NCI-H82 (cell line): ENCODE measurements around the gene B4GALT5.

ENCODE experiments used
- DNase-seq: peaks from one replicate; lab custom pipeline; 2025; lab: John Stamatoyannopoulos, UW

The B4GALT5 gene

DNA sequence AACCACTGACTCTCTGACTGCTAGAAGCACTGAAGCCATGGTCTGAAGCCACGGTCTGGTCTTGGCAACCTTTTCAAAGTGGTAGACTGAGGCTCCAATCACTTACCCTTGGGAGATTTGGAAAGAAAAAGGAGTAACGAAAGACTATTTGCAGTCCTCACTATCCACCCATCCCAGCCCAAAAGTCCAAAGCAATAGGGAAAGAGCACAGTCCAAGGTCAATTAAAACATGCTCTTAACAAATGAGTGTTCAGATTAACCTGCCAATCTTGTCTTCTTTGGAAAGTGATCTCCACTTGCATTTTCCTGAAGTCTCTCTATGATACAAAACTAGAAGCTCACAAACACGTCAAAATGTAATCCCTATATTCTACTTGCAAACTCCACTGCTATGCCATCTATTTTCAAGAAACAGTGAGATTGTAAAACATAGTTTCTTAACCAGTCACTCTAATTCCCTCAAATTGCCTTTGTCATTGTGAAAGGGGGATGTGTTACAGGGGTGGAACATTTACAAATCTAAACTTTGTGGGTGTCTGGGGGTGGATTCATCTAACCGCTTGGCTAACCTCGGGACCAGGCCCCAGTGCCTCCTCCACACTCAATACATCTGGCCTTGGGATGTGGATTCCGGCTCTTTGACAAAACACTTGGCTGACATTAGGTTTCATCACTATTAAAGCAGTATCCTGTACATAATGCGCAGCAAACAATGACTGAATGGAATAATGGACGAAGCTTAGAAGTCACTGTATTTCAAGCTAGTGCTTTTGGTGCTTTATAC, 56.4 kb downstream of the B4GALT5 start:
- DNase-seq = no peak

DNA sequence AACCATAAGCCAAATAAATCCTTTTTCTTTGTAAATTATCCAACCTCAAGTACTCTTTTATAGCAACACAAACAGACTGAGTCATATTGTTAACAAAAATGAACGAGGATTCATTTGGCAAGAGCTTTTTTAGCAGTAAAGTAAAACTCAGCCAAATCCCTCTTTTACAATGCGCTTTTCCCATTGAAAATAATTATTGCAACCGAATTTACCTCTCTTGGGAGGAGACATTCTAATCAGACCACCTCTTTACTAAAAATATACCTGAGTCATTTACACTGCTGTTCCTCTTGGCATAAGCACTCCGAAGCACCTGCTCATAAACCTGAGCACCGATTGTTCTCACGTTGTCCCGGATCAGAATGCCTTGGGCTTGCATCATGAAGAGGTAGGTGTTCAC, 57.4 kb downstream of the B4GALT5 start:
- no peak for DNase-seq

GRCh38 chr20:49653925-49654434, 59.7 kb downstream of the B4GALT5 start:
- DNase-seq = no peak

GRCh38 chr20:49649672-49650071, 64.0 kb downstream of the B4GALT5 start:
- DNase-seq = no peak

DNA sequence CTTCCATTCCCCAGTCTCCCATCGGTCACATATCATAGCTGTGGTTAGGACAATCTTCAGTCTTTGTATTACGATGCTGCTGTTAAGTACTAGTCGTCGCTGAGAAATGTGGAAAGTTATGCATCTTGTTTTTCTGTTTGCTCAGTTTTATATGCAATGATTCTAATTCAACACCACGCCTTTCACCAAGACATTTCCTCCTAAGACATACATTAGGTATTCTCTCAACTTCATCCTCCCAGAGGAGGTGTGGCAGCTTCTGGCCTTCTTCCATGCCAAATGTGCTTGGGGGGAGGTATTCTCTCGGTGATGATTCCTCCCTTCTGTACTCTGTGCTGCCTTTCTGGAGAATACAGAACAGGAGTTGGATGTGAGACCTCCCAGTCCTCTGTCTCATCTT, 66.1 kb downstream of the B4GALT5 start:
- DNase-seq = no peak

- no peak for DNase-seq
These were observed 67.2 kb downstream of the B4GALT5 start for GRCh38 chr20:49646528-49646927.

DNA sequence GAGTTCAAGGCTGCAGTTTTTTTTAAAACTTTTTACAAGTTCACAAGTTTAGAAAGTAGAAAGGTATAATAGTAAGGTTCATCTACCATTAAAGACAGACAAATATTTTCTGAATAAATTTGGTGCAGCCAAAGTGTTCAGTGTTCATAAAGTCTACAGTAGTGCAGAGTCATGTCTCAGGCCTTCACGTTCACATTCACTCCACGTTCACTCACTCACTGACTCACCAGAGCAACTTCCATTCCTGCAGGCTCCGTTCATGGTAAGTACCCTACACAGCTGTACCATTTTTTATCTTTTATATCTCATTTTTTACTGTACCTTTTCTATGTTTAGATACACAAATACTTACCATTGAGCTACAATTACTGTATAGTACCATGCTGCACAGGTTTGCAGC, 67.6 kb downstream of the B4GALT5 start:
- DNase-seq = no peak

DNA sequence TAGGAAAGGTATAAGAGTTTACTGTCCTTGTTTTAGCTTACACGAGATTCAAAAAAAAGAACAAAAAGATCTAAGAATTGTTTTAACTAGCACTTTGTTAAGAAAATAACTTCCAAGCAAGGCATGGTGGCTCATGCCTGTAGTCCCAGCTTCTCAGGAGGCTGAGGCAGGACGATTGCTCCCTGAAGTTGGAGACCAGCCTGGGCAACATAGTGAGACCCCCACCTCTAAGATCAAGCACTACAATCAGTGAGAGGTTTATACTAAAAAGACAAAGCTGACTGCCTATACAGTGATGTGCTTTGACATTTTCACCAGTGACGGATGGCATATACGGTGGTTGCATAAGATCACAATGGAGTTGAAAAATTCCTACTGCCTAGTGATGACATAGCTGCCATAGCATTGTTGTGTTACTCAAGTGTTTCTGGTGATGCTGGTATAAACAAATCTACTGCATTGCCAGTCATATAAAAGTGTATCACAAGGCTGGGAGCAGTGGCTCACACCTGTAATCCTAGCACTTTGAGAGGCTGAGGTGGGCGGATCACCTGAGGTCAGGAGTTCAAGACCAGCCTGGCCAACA, 68.6 kb downstream of the B4GALT5 start:
- DNase-seq = no peak

- DNase-seq = no peak
These were observed 70.9 kb downstream of the B4GALT5 start for GRCh38 chr20:49642816-49643215.

DNA sequence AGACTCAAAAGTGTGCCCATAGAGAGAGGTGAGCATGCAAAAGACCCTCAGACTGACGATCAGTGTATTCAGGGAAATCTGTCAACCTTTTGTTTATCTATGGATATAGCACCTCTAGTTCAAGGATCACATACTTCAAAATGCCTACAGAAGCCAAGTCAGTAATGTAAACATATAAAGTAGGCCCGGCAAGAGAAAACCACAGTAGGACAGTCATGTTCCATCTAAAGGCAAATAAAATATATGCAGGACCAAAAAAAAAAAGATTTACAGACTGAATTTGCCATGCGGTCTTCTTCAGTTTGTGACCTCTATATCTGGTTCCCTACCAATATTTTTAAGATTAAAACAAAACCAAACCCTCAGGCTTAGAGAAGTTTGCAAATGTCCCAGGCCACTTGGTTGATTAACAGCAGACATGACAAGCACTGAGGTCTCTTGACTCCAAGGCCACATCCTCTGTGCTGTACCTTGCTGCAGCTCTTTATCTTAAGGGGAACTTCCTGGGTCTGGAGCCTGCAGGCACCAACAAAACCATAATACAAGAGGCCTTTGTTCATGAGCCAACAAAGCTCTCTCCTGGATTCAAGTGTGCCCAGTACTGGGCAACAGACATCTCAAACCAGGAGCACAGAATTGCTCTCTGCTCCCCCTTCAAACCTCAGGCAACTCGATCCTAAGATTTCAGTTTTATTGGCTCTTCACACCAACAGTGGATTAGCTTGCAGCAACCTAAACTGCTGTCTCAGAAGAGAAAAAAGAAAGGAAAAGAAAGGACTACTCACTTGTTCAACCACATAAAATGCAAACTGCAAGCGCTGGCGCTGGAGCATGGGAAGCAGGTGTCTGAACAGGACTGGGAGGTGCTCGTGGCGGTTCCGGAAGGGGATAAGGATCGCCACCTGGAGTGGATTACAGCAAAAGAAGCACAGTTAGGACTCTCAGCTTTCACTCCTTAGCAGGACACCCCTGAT, 71.7 kb downstream of the B4GALT5 start:
- DNase-seq = no peak

- DNase-seq = no peak
These were observed 76.5 kb downstream of the B4GALT5 start for GRCh38 chr20:49637046-49637637.

GRCh38 chr20:49636447-49636846, 77.2 kb downstream of the B4GALT5 start:
- DNase-seq = no peak

- DNase-seq = no peak
These were observed 77.8 kb downstream of the B4GALT5 start for GRCh38 chr20:49635866-49636265.

GRCh38 chr20:49635166-49635565, 78.5 kb downstream of the B4GALT5 start:
- DNase-seq = no peak

- DNase-seq = no peak
These were observed 79.6 kb downstream of the B4GALT5 start for GRCh38 chr20:49634116-49634515.

- DNase-seq = no peak
These were observed 80.0 kb downstream of the B4GALT5 start for GRCh38 chr20:49633643-49634042.

DNA sequence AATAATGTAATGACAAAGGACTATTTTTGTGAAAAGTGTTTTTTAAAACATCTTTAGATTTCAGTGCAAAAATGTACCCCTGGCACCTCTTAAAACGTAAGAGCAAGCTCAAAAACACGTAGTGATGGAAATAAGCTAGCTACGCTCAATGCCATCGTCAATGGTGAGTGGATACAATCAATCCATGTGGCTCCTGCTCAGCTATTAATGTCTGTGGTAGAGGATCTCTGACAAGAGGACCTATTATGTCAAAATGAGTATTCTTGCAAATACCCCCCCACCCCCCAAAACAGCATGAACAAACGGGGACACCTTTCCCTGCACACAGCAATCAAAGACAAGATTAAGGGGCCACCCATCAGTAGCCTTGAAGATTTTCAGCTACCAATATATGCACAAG, 80.7 kb downstream of the B4GALT5 start:
- DNase-seq = no peak

GRCh38 chr20:49631856-49632418, 81.7 kb downstream of the B4GALT5 start:
- no peak for DNase-seq

GRCh38 chr20:49631061-49631716, 82.5 kb downstream of the B4GALT5 start:
- no peak for DNase-seq

GRCh38 chr20:49630396-49630951, 83.2 kb downstream of the B4GALT5 start:
- DNase-seq = no peak

GRCh38 chr20:49629606-49630005, 84.1 kb downstream of the B4GALT5 start:
- no peak for DNase-seq
